Measurements from ENCODE around the gene LMOD2. TPM values are rescaled to one million over a fixed set of nuclear protein-coding genes. Genes with fewer than 3 reads are reported as not detected.

LMOD2 gene
- total RNA-seq, 1 donor from 2014 or later: 511 TPM

- ATAC-seq (ENCODE audit: poor library complexity) (no peak), DNase-seq (no peak)
- intact Hi-C loops (cut with DNase I): no loop called here
Measured at GRCh38 chr7:123662293-123662692, 6.6 kb downstream of the LMOD2 start.

- intact Hi-C loops (cut with DNase I): no loop called here
- DNase-seq (no peak), ATAC-seq (ENCODE audit: poor library complexity) (no peak)
Measured at GRCh38 chr7:123662755-123663154, 7.1 kb downstream of the LMOD2 start.

- intact Hi-C loops (cut with DNase I): no loop called here
- no peak for ATAC-seq (ENCODE audit: poor library complexity)
- no peak for DNase-seq
Measured at GRCh38 chr7:123663200-123663599, 7.5 kb downstream of the LMOD2 start.

- ATAC-seq (ENCODE audit: poor library complexity) (no peak), DNase-seq (no peak)
- intact Hi-C loops (cut with DNase I): no loop called here
Measured at GRCh38 chr7:123665157-123665556, 9.5 kb downstream of the LMOD2 start.

- intact Hi-C loops (cut with DNase I): no loop called here
- ATAC-seq (ENCODE audit: poor library complexity): no peak
Measured at GRCh38 chr7:123665896-123666295, 10.2 kb downstream of the LMOD2 start.

GRCh38 chr7:123666492-123666891, 10.8 kb downstream of the LMOD2 start:
- intact Hi-C loops (cut with DNase I): no loop called here
- DNase-seq (no peak), ATAC-seq (ENCODE audit: poor library complexity) (peak; percentile 7)

More at GRCh38 chr7:123665896-123666295, 10.2 kb downstream of the LMOD2 start:
- DNase-seq: no peak

- ATAC-seq (ENCODE audit: poor library complexity) (no peak), DNase-seq (no peak)
- intact Hi-C loops (cut with DNase I): no loop called here
Measured at GRCh38 chr7:123669485-123669884, 13.8 kb downstream of the LMOD2 start.

GRCh38 chr7:123673137-123673732, 17.6 kb downstream of the LMOD2 start:
- peak; percentile 7 for ATAC-seq (ENCODE audit: poor library complexity)
- intact Hi-C loops (cut with DNase I): no loop called here
- no peak for DNase-seq

- DNase-seq: no peak
- ATAC-seq (ENCODE audit: poor library complexity): peak; percentile 65
- intact Hi-C loops (cut with DNase I): no loop called here
Measured at GRCh38 chr7:123673752-123674398, 18.2 kb downstream of the LMOD2 start.

GRCh38 chr7:123674399-123675180, 18.9 kb downstream of the LMOD2 start:
- intact Hi-C loops (cut with DNase I): no loop called here
- ATAC-seq (ENCODE audit: poor library complexity): peak; percentile 13

GRCh38 chr7:123675181-123675473, 19.5 kb downstream of the LMOD2 start:
- DNase-seq (no peak), ATAC-seq (ENCODE audit: poor library complexity) (peak; percentile 28)
- intact Hi-C loops (cut with DNase I): no loop called here

More at GRCh38 chr7:123674399-123675180, 18.9 kb downstream of the LMOD2 start:
- no peak for DNase-seq

GRCh38 chr7:123677061-123677715, 21.5 kb downstream of the LMOD2 start:
- no peak for DNase-seq
- no peak for ATAC-seq (ENCODE audit: poor library complexity)
- intact Hi-C loops (cut with DNase I): no loop called here

GRCh38 chr7:123679614-123680013, 23.9 kb downstream of the LMOD2 start:
- peak; percentile 59 for ATAC-seq (ENCODE audit: poor library complexity)
- intact Hi-C loops (cut with DNase I): loop anchor here (10.0 kb wide), 2 partner anchors 45 to 65 kb away; partner anchors contain the start of gene WASL
- no peak for DNase-seq

- intact Hi-C loops (cut with DNase I): loop anchor here (10.0 kb wide), 2 partner anchors 46 to 64 kb away; partner anchors contain the start of gene WASL
Measured at GRCh38 chr7:123680580-123680979, 24.9 kb downstream of the LMOD2 start.

GRCh38 chr7:123681561-123681960, 25.9 kb downstream of the LMOD2 start:
- intact Hi-C loops (cut with DNase I): loop anchor here (10.0 kb wide), 2 partner anchors 47 to 63 kb away; partner anchors contain the start of gene WASL
- ATAC-seq (ENCODE audit: poor library complexity) (peak; percentile 88), DNase-seq (no peak)

More at GRCh38 chr7:123680580-123680979, 24.9 kb downstream of the LMOD2 start:
- ATAC-seq (ENCODE audit: poor library complexity) (peak; percentile 14), DNase-seq (no peak)

GRCh38 chr7:123682690-123683089, 27.0 kb downstream of the LMOD2 start:
- intact Hi-C loops (cut with DNase I): loop anchor here (10.0 kb wide), 2 partner anchors 48 to 62 kb away; partner anchors contain the start of gene WASL
- ATAC-seq (ENCODE audit: poor library complexity): peak; percentile 65
- DNase-seq: no peak

- intact Hi-C loops (cut with DNase I): loop anchor here (5.0 to 10.0 kb wide), 3 partner anchors 52 to 175 kb away; partner anchors contain the start of gene WASL
- ATAC-seq (ENCODE audit: poor library complexity): no peak
- no peak for DNase-seq
Measured at GRCh38 chr7:123687161-123687560, 31.5 kb downstream of the LMOD2 start.

- DNase-seq (no peak), ATAC-seq (ENCODE audit: poor library complexity) (no peak)
- intact Hi-C loops (cut with DNase I): loop anchor here (5.0 to 10.0 kb wide), 3 partner anchors 53 to 175 kb away; partner anchors contain the start of gene WASL
Measured at GRCh38 chr7:123687727-123688126, 32.1 kb downstream of the LMOD2 start.

GRCh38 chr7:123689250-123689649, 33.6 kb downstream of the LMOD2 start:
- no peak for ATAC-seq (ENCODE audit: poor library complexity)
- no peak for DNase-seq
- intact Hi-C loops (cut with DNase I): loop anchor here (5.0 to 10.0 kb wide), 3 partner anchors 54 to 173 kb away; partner anchors contain the start of gene WASL
